NCI-H1417 treated with DMSO at 0.1 percent for 48 hours (cell line): ENCODE measurements around the gene NCAM2.

Experiments
- DNase-seq: peaks from one replicate; lab custom pipeline; 2025; lab: John Stamatoyannopoulos, UW

Gene NCAM2

DNA sequence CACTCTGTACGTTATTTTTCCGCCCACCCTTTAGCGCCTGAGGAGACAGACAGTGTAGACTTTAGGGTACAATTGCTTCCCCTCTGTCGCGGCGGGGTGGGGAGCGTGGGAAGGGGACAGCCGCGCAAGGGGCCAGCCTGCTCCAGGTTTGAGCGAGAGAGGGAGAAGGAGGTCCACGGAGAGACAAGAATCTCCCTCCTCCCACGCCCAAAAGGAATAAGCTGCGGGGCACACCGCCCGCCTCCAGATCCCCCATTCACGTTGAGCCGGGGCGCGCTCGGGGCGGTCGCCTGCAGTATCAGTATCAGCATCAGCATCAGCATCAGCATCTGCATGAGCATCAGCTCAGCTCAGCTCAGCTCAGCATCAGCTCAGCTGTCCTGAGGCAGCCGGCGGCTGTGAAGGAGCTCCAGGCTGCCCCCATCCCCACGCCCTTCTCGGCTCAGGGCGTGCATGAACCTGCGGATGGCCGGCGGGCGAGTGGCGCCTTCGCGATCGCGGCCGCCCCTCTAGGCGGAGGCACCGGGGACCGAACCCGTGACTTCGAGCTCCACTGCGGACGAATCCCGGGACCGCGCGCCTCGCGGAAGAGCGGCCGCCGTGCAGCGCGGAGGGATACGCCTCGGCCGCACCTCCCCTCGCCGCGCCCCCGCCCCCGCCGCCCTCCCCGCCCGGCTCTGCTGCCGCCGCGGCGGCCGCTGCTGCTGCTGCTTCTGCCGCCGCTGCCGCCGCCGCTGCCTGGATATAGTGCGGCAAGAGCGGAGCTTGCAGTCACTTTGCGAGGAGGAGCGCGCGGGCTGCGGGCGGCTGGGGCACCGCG is at the start of gene NCAM2:
TSS of gene NCAM2 (plus strand) at position 774 of the 820 bp plus-strand sequence.
- no peak for DNase-seq

DNA sequence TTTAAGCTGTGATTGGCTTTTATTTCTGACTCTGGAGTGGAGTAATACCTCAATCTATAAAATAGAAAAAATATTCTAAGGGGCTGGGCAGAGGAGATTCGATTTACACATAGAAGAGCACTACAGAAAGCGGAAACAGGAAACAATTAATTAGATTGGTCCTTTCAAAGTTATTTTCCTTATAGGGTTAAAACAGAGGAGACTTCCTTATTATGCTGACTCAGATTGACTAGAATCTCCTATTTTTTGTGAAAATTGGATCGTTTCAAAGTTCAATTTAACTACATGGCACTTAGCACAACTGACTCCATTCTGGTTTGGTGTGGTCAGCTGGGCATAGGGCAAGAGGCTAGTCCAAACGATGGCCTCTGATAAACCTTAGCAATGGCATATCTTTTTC is 48.3 kb upstream of the NCAM2 start:
- no peak for DNase-seq

DNA sequence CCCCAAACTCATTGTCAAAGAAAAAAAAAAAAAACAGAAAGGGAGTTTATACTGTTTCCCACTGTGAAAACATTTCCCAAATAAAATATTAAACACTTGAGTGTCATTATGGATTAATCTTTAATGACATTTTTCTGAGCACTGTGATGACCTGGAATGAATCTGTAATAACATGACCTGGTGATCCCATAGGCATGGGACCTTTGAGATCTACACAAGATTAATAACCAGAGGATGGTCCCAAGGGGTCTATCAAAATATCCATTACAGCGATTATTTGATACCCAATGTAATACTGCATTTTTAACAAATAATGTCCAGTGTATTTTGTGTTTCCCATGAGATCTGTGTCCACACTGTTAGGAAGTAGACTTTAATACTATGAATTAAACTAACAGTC is 32.4 kb upstream of the NCAM2 start:
- DNase-seq = no peak

DNA sequence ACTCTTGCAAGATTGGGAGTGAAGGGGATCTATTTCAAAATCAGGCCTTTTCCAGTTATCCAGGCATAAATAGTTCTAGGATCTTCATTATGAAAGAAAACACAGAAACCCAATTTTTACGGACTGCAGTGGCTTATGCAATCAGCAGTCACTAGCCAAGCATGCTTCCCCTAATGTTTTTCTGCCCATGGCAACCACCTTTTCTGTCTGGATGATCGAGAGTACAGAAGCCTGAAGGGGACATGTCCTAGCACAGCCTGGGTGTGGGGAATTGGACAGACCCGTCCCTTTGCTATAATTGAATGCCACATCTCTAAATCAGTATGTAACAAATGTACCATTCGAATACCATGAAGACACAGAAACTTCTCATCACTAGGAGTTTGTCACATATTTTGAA is 29.8 kb upstream of the NCAM2 start:
- DNase-seq = no peak

DNA sequence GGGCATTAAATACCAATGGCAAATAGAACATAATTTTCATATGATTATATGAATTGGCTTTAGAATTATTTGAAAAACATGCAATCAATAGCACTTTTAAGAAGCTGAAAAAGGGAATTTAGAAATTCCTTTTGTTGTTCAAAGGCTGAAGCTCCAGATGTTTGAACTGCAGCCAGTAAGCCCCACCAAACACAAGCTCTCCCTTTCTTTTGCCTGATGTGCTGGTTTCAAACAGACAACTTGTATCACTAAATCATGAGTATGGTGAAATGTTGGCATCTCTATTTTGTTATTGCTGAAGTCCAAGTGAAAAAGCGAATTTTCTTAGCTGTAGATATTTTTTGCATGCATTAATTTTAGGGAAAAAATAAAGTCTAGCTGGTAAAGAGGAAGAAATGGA is 27.5 kb upstream of the NCAM2 start:
- DNase-seq = no peak

DNA sequence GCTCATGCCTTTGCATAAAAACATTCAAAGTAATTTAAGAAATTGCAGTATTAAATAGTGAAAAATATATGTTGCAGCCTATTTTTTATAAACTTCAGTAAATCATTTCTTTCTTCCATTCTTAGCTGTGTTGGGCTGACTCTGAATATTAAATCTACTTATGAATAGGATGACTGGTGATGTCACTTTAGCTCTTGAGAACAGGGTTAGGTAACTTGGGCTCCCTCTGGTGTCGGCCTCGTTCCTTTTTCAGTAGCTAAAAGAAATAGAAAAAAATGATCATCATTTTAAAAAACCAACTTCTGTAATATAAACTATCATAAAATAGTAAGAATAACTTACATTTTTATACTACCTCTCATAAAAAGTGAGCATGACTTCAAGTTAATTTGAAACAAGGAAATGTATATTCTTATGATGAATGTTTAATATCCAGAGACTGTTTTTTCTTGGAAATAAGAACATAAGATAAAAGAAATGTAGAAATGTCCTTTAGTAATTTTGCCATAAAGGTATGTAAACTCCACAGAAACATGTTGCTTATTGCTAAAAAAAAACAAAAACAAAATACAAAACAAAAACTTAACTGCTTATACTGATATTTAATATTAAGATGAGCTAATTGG is 26.8 kb upstream of the NCAM2 start:
- DNase-seq = no peak

DNA sequence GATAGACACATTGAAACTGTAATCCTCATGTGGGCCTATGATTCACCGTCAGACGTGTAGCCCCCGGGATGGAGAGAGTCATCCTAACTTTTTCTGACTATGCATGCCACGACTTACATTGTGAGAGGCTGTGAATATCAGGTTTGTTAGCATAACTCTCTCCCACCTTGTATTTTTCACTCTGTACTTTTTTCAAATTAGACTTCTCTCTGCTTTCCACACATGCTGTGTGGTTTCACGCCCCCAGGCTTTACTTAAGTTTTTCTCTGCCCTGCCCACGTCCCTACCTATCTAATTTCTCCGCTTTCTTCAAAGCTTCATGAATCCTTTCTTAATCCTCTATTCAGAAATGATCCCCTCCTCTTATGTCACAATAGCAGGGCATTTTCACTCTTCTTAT is 3.4 kb upstream of the NCAM2 start:
- DNase-seq = no peak

DNA sequence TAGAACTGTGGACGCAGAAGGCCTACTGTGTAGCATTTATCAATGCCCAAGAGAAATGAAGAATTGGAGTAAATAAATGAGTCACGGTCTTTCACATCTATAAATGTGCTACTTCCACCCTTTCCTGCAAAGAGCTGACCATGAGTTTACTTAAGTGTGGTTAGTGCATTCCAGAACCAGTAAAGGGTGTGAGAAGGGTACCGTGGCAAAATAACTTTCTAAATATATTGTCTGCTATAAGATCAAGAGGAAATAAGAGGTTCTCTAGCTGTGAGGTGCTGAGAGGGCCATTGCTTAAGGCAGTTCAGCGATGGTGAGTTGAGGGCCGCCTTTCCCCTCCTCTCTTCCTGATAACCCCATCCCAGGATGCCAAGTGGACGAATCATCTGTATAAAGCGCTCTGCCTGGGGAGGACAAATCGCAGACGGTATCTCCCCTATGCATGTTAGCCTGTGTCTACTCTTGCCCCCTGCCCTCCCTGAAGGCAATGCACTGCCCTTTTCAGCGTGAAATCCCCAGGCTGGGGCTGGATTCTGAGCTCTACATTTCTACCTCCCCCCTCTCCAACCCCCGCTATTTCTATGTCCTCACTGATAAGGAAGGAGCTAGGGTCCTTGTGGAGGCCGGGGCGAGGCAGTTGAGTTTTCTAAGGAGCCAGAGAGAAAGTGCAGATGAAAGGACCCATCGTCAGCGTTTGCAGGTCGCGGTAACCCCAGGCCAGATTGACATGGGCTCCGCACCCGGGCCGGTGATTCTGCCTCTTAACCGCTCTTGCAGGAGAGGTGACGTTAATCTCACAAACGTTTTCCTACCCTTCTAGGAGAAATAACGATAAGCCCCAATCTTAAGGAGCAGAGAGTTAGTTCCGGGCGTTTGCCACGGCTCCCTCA is 1.5 kb upstream of the NCAM2 start:
- DNase-seq = no peak

DNA sequence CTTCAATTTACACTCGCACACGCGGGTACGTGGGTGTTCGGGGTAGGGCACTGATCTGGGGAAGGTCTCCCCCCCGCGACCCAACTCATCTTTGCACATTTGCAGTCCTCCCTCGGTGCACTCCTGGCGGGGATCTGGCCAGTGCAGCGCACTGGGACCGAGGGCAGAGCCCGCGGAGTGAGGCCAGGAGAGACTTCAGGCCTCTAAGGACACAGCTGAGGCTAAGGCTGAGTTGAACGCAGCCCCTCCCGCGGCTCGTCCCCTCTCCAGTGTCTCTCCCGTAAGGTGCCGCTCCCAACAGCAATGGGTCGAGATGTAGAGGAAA is 936 bp upstream of the NCAM2 start:
- no peak for DNase-seq

DNA sequence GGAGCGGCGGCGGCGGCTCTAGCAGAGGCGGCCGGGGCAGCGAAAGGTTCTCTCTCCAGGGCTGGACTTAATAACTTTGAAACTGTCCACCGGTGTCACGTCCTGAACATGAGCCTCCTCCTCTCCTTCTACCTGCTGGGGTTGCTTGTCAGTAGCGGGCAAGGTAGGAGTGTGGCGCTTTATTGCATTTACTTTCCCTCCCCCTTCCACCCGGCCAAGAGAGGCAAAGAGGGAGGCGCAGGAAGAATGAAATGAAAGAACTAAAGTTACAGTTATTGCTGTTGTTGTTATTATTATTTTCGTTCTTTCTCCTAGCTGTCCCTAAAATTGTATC is 214 bp downstream of the NCAM2 start:
- DNase-seq = peak; percentile 39

DNA sequence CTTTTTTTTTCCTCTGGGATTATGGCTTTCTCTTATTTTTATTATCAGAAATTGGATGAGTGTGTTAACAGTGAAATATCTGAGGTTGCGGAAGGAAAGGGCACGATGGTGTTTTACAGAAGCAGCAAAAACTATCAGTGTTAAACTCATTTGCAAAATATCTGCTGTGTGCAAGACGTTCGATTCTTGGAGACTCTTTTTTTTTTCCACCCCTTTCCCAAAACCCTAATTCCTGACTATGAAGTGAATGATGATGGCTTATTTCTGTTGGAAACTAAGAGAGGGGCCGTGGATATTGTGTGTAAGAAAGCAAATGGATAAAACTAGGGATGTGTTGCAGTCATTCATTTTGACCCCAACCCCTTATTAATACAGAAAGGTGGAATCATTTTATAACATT is 677 bp downstream of the NCAM2 start:
- DNase-seq = no peak

DNA sequence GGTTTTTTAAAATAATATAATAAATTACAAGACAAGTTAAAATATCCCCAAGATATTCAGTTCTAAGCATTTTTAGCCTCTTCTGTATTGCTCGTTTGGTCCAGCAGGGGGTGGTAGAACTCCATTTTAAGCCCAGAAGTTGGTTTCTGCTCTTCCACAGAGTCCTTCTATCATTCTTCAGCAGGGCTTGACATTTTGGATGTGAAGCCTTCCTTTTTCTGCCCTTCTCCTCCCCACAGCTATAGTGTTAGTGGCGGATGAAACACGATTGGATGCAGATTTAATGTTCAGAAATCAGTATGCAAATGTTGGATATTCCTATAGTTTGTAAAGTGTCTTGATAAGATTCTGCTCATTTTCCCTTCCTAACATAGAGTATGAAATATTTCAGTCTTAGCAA is 1.4 kb downstream of the NCAM2 start:
- DNase-seq = no peak

DNA sequence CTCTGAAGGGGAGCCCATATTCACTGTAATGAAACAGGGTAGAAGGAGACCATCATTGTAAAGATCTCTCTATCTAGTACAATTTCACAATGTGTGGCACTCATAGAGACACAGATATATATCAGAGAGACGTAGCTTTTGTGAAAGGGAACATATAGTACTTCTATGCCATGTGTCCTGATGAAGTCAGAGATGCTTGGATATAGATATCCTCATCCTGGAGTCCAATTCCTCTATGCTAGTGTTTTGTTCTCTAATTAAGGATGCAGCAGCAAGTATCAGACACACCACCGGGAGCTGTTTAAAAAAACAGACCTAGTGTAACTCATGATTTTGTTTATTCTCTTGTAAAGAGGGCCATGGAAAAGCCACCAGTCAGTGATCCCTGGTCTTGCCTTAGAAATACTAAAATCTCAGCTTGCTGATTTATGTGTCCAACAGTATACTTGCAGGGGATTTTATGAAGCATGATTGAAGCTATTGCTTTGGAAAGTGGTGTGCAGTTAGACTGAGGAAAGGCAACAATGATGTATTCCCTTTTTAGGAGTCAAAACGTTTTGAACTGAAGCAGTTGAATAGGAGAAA is 2.5 kb downstream of the NCAM2 start:
- no peak for DNase-seq

DNA sequence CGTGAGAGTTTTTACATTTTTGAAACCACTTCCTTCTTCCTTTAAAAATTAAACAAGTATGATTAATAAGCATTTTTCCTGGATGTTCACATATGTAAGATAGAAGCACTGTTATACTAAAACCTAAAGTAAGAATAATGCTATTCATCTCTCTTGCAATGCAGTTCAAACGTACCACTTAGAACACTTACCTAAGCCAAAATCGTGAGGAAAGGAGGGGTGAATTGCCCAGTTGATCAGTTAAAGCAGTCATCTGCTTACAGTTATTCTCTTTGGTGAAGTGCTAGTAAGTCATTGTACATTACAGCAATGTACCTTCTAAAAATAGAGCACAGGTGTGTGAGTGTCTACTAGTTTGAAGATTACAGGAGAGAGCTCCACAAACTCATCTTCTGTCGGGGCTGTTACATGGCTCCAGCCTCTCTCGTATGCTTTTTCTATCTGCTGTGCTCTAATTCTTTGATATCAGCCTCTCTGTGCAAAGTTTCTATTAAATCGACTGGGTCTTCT is 3.4 kb downstream of the NCAM2 start:
- DNase-seq = no peak

DNA sequence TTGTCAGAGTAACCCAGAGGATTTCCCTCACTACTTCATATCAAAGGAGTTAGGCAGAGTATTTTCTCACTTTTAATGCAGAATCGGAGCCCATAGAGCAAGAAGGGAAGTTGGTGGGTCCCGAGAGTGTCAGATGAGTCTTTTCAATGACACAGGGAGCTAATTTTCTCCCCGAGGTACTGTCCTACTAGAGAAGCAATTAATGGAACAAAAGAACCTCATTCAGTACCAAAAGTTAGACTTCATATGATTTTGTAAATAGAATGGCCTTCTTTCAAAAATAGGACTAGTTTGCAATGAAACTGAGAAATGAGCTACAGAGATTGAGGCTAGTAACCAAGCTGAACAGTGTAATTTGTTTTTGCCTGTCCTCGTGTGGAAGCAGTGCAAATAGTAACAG is 3.9 kb downstream of the NCAM2 start:
- DNase-seq = no peak

DNA sequence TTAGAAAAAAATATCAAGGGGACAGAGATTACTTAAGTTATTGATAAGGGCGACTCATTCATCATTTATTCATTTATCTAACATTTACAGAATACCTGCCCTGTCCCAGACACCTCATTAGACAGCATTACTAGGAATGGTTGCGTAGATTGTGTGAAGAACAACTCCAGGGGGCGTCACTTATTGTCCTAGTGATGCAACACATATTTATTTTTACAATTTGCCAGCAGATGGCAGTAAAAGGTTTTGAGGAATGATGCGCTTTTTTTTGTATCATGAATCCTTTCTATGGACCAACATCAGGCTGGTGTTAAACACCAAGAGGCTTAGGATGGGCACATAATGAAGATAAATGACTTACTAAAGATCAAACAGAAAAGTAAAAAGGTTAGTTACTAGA is 5.5 kb downstream of the NCAM2 start:
- DNase-seq = no peak

DNA sequence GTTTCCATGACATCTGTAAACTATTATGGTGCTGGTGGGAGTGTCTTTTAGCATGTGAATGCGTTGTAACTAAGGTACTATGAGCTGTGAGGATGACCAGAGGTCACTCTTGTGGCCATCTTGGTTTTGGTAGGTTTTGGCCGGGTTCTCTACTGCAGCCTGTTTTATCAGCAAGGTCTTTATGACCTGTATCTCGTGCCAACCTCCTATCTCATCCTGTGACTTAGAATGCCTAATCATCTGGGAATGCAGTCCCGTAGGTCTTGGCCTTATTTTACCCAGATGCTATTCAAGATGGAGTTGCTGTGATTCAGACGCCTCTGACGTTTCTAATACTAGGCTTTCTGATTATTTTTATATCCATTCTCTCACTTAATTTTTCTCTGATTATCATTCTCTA is 9.4 kb downstream of the NCAM2 start:
- DNase-seq = no peak

DNA sequence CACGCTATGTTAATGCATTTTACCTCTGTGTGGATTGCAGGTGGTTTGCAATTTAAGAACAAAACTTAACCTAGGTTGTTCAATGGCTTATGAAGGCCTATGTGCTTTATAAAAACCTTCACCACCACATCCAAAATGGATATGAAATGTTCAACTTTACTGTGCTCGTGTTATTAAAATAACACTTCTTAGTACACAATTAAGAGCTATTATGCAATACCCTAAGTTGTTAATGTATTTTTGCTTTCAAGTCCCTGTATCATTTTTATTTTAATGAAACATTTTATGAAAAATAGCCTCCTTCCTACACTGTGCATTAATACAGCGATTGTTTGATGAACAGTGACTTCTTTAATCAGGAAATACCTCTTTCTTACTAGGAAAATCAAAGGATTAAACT is 12.0 kb downstream of the NCAM2 start:
- DNase-seq = no peak

DNA sequence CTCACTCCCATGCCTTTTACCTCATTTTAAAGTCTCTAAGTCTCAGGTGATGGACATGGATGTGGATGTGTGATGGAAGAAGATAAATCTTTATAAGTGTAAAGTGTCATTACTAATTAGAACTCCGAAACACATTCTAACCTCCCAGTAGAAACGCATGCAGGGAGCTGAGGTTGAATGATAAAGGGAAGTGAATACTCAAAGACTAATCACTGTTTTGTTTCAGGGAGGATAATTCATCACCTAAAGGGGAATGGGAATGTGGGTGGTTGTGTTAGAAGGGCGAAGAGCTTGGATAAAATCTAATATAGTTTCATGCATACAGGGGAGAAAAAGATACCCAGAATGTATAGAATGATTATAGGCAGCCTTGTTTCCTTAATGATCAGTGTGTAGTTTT is 12.5 kb downstream of the NCAM2 start:
- no peak for DNase-seq

DNA sequence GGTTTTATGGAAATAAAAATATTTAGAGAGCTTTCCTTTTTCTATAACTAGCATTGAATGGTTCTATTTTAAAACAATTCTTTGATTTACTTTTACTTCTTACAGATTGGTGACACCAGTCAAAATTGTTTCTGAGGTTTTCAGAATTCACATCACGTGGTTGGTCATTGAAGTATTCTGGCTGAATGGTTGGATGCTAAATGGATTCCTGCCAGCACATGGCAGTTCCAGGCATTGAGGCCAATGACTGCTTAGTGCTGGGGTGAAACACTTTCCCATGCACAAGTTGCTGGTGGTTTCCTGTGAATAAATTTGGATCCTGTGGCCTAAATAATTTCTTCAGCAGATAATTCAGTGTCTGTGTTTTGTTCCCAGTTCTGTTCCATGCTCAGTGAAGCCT is 20.6 kb downstream of the NCAM2 start:
- DNase-seq = no peak

DNA sequence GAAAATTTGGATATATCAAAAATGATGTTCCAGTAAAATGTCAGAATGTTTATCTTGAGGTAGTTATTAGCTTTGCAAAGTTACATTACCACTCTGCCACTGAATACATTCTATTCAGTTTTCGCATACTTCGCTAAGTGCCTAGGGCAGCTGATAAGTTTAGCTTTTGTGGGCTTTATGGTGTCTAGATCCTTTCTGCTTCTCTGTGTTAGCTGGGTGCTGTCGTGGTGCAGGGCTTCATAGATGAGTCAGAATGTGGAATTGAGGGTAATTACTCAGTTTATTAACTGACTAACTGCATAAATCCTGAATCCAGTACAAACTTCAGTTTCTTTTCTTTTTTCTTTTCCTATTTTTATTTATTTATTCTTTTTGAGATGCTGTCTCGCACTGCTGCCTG is 21.5 kb downstream of the NCAM2 start:
- DNase-seq = no peak

DNA sequence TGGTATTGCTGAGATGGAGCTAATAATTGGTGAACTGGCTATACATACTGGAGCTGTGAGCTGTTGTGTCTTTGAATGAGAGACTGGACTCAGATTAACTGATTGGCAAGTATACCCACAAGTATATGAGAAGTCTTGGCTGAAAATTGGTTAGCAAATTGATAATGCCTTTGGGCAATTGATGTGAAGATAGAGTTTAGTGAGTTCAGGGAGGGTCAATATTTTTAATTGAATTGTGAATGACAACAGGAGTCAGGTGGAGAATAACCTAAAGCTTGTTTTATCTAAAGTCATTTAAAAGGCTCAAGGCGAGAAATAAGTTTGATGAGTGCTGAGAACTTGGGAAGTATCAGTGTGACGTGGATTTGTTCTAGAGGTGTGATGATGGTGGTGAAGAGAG is 27.5 kb downstream of the NCAM2 start:
- DNase-seq = no peak
